ENCODE results near the gene LARGE1.

DNA sequence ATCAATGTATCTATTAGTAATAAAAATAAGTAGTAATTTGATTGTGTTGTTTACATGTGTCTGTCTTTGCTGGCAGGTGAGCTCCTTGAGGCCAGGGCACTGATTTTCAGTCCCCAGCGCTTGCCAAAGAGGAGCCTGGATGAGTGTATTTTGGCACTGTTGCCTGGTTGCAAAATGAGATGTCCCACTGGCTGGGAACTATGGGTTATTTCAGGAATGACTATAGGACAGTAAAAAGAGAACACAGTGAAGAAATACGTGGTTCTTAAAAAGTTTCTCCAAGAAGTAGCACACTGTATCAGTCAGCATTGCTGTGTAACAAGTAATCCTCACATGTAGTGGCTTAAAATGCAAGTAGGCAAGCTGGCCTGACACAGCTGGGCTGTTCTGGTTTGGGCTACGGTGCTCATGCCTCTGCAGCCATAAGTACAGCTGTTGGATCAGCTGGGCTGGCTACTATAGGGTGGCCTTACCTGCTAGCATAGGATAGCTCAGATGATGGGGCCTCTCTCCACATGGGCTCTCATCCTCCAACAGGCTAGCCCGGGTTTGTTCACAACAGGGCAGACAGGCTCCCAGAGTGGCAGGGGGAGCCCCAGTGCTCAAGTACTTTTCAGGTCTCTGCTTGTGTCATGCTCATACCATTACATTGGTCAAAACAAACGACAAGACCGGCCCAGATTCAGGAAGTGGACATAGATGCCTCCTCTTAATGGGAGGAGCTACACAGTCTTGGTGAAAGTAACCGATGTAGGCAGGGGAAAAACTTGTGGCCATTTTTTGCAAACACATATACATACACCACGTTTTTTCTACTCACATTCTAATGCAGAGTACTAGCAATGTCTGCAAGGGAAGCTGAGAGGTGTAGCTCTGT, 399.1 kb downstream of the LARGE1 start:
- TF ChIP-seq, protein P1, sequence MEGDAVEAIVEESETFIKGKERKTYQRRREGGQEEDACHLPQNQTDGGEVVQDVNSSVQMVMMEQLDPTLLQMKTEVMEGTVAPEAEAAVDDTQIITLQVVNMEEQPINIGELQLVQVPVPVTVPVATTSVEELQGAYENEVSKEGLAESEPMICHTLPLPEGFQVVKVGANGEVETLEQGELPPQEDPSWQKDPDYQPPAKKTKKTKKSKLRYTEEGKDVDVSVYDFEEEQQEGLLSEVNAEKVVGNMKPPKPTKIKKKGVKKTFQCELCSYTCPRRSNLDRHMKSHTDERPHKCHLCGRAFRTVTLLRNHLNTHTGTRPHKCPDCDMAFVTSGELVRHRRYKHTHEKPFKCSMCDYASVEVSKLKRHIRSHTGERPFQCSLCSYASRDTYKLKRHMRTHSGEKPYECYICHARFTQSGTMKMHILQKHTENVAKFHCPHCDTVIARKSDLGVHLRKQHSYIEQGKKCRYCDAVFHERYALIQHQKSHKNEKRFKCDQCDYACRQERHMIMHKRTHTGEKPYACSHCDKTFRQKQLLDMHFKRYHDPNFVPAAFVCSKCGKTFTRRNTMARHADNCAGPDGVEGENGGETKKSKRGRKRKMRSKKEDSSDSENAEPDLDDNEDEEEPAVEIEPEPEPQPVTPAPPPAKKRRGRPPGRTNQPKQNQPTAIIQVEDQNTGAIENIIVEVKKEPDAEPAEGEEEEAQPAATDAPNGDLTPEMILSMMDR (conservative IDR thresholded peaks at IDR 0.05; ENCODE audit: low read length): no peak
- no peak for TF ChIP-seq EZH2phosphoT487 (IDR thresholded peaks at IDR 0.05; ENCODE audit: borderline replicate concordance)
